Testis (tissue), 2 donors: ENCODE measurements around the gene STK24.

ENCODE experiments used
- CTCF ChIP-seq, 3 experiments: fragments of 450-650 bp in 2 of 3; fragments of 200-600 bp in 1 of 3; sonication (generic) in 1 of 3; IDR thresholded peaks; one replicate each; pipeline ENCODE4 v1.5.1; 2016 to 2019; ENCODE audit warnings: antibody characterized with exemption in 3 of 3, mild to moderate bottlenecking in 2 of 3, moderate library complexity in 1 of 3
- POLR2A ChIP-seq: fragments of 450-650 bp; IDR thresholded peaks from one replicate; pipeline ENCODE4 v1.6.1; 2017; ENCODE audit warnings: antibody characterized with exemption, mild to moderate bottlenecking, moderate library complexity

DNA sequence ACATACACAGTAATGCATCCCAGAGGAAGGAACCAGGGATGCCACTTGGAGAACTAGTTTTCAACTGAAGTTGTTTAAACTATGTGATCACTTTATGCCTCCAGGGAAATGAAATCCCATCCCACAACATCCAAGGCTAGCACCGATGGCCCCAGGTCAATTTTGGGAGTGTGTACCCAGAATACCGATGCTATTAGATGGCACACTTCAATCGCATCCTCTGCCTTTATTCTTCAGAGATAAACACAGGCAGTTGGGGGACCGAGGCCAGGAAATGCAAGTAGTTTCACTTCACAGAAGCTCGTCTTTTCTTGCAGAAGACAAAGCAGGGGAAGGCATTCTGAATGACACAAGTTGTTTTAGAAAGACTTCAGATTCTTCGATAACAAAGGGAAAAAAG, 13.8 kb downstream of the STK24 start:
- TF ChIP-seq CTCF (IDR thresholded peaks at IDR 0.05) (no peak), POLR2A (no peak)
